HG03520 (cell line): ENCODE data around the gene CMC4.

Source experiments
- ATAC-seq: cut with Tn5 transposase; IDR thresholded peaks from one replicate; pipeline ENCODE4 v1.9.1; 2021; ENCODE audit warnings: mild to moderate bottlenecking, moderate library complexity; ENCODE audit not compliant: unreplicated experiment

Gene CMC4

GRCh38 chrX:155070975-155071693, at the start of gene CMC4, which contains the start of the genes BRCC3 and MTCP1:
CMC4 (minus strand) TSS chrX:155071136; CDS start chrX:155064023, 7,113 bp downstream.
BRCC3 (plus strand) TSS chrX:155071508; CDS start chrX:155071528, 20 bp downstream.
MTCP1 (minus strand) TSS chrX:155071136; CDS start chrX:155066010, 5,126 bp downstream.
- peak; percentile 84 for ATAC-seq

DNA sequence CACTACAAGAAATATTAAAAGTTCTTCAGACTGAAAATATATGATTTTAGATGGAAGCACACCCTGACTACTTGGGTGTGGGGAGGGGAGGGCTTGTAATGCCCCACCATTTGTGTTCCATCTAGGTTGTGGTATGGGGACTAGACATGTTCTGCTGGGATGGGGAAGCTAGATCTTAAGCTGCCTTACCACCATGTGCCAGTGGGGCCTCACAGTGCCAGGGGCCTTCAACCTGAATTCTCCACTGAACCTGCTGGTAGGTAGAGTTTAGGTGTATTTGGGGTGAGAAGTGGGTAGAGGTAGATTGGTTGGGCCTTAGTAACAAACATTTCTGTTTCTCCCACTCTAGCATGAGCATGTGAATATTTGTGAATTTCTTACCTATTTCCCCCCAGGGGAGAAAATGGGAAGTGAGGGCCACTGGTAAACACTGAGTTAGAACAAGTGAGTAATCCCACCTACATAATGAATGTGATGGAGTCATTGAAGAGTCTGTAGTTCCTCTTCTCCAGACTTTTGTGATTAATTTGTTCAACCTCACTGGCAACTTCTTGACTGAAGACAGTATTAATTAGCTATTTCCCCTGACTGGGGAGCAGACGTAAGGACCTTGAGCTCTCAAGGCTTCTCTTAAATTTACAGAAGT, 44.4 kb upstream of the CMC4 start:
- no peak for ATAC-seq

DNA sequence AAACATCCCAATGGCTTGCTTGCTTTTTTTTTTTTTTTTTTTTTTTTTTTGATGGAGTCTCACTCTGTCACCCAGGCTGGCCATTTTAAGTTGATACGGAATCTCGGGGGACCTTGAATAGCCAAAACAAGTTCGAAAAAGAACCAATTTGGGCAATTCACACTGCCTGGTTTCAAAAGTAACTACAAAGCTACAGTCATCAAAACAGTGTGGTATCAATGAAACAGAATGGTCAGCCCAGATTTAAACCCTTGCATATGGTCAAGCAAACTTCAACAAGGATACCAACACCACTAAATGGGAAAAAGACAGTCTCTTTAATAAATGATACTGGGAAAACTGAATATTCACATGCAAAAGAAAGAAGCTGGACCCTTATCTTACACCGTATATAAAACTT, 42.2 kb upstream of the CMC4 start:
- ATAC-seq, result no peak

DNA sequence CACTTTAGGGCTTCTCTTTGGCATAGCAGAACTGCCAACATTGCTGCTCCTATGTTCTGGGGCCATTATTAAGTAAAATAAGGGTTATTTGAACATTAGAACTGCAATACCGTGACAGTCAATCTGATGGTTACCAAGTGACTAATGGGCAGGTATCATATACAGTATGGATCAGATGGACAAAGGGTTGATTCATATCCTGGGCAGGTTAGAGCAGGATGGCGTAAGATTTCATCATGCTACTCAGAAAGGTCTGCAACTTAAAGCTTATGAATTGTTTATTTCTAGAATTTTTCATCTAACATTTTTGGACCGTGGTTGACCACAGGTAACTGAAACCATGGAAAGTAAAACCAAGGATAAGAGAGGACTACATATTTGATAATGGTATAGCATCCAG, 41.2 kb upstream of the CMC4 start:
- ATAC-seq, result no peak

DNA sequence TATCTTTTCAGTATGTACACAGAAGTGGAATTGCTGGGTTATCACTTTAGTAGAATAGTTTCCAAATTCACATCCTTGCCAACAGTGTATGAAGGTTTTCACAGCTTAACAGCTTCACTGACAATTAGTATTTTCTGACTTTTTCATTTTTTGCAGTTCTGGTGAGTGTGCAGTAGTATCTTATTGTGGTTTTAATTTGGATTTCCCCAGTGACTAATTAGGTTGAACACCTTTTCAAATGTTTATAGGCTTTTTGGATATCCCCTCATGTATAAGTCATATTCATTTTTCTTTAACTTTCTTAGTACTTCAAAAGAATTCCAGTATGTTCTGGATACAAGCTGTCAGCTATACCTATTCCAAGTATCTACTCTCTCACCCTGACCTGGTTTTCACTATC, 37.5 kb upstream of the CMC4 start:
- no peak for ATAC-seq

GRCh38 chrX:155105919-155106318, 35.0 kb upstream of the CMC4 start:
- ATAC-seq, result no peak

GRCh38 chrX:155094468-155095061, 23.6 kb upstream of the CMC4 start:
- ATAC-seq, result no peak

- ATAC-seq, result no peak
Observed at GRCh38 chrX:155086961-155087735, 16.2 kb upstream of the CMC4 start.

- ATAC-seq, result no peak
Observed at GRCh38 chrX:155086202-155086840, 15.4 kb upstream of the CMC4 start.

DNA sequence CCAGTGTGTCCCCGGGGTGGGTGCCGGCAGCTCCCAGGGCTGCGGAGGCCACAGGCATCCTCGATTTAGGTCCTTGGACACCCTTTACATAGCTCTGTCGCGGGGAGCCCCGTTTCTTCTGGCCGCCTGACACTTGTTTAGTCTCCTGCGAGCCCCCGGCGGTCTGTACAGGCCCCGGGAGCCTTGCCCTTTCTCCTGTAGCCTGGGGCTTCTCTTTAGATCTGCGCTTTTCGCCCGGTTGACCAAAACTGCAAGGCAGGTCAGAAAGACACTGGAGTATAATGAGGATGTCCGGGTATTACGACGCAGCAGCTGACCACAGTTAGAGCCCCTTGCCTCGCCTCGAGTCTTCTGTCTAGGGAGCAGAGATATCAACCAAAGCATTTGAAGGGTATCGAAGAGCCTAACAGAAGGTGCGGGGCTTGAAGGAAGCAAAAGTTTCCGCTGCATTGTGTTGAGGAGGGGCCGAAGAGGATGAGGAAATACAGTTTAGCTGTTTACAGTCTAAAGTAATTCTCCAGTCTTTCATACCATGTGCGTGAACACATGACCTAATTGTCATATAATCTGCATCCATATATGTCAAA, 851 bp upstream of the CMC4 start:
- no peak for ATAC-seq

DNA sequence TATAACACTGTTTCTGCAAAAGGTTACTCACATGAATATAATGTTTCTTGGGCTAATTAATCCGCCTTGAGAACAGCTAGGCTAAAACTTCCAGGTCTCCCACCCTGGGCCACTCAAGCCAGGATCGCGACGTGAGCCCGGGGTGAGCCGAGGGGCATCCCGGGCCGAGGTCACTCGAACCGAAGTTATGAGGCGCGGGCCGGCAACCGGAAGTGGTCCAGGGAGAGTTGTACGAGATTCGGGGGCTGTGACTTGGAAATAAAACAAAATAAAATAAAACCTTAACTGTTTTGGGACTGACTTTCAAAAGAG, 317 bp downstream of the CMC4 start:
- ATAC-seq, result peak; percentile 5

DNA sequence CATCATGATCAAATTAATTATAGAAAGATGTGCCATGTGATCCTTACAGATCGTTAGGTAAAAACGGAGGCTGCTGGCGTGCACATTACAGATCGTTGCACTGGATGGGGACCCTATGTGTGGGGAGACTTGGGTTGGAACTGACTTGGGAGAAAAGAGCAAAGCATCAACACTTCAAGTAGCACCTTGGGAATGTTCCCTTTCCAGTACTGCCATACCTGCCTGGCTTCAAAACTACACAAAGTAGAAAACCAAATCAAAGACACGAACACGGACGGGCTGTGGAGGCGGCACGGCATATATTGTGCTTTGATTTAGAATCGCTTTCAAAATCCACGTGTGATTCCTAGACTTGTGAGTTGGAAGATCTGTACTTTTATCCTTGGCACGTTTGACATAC, 898 bp downstream of the CMC4 start:
- no peak for ATAC-seq

GRCh38 chrX:155069414-155069813, 1.5 kb downstream of the CMC4 start:
- ATAC-seq, result no peak

GRCh38 chrX:155068165-155068564, 2.8 kb downstream of the CMC4 start:
- ATAC-seq, result no peak

DNA sequence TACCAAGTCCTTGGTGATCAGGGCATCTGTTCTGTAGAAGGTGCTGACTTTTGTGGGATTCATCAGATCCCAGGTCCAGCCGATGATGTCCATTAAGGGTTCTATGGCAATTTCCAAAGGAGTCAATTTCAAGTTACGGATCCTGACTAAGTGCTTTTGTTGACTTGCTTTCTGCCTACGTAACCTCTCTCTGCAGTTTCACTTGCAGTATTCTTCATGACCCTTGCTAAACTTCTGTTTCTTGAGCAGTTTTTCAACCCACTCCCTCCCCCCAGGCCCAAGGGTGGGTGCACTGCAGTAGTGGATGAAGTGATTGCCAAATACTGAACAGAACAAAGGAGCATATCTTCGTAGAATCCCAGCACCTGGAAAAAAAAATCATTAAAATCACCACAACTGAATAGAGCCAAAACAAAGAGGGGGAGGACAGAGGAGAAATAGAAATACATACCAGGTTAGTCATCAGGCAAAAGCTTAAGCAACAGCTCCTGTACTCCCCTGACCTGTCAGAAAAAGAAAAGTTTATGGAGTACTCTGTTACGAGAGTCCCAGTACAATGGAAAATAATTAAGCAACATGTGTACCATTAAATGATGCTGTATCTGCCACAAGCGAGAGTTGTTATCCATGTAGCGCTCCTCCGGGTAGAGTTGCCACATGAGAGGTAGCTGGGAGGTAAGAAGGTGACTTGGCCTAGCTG, 5.8 kb downstream of the CMC4 start:
- no peak for ATAC-seq

DNA sequence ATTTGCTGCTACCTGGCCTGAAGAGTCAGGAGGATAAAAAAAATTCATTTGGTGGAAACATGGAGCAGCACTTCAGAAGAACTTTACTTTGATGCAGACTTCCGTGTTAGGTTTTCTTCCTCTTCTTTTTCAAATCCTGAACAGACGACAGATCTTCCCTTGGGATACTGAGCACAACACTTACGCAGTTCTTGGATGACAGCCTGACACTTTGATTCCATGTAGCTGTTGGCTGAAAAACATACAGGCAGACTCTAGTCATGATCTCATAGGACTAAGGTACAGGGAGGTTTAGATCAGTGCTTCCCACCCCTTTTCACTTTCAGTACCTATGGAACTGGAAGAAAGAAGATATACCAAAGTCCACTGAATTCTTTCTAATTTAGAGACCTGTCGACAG, 9.2 kb downstream of the CMC4 start:
- no peak for ATAC-seq

GRCh38 chrX:155056877-155057792, 13.8 kb downstream of the CMC4 start:
- ATAC-seq, result peak; percentile 83

GRCh38 chrX:155056471-155056870, 14.5 kb downstream of the CMC4 start:
- no peak for ATAC-seq

DNA sequence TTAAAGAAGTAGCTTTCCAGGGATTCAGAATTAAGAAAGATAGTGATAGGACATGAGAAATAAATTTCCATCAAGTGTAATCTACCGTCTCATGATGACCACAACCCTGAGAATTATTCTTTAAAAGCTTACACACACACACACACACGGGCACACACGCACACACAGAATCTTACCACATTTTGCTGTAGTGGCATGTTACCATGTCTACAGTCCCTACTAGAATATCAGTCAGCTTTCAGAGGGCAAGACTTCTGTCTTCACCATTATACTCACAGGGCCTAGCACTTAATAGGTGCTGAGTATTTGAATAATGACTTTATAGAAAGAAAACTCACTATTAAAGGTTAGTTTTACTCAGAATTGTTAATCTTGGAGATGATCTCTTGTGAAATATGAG, 15.4 kb downstream of the CMC4 start:
- no peak for ATAC-seq
